Body of pancreas (tissue), 4 donors: ENCODE results near the gene MSANTD2. TPM values are rescaled to one million over a fixed set of nuclear protein-coding genes. Genes with fewer than 3 reads are reported as not detected.

Experiments used
- ATAC-seq: fragments of 150-250 bp; one replicate; pipeline ENCODE4 v1.9.1; 2016
- DNase-seq, 4 donors: peaks; one replicate each; pipeline ENCODE4 v3.0.0-alpha.2; 2019
- H3K27ac ChIP-seq, 4 donors: fragments of 200-600 bp; sonication (generic); 1 replicate in 3 of 4; 2 replicates in 1 of 4; pipeline versions ENCODE4 v1.5.1 to v1.6.1; 2016 to 2019; ENCODE audit warnings: mild to moderate bottlenecking in 1 of 4, mixed read lengths in 1 of 4, moderate library complexity in 1 of 4
- H3K27me3 ChIP-seq, 2 donors: fragments of 200-600 bp; sonication (generic); one replicate each; pipeline ENCODE4 v1.6.0; 2016; ENCODE audit warnings: mild to moderate bottlenecking in 1 of 2
- H3K36me3 ChIP-seq, 2 donors: fragments of 200-600 bp; sonication (generic); replicated peaks in 1 of 2; 2 replicates each; pipeline ENCODE4 v1.5.1; 2016; ENCODE audit warnings: low read depth in 2 of 2; ENCODE audit not compliant: insufficient read depth in 1 of 2
- H3K4me1 ChIP-seq: fragments of 200-600 bp; sonication (generic); one replicate; pipeline ENCODE4 v1.6.0; 2016
- H3K4me3 ChIP-seq, 2 donors: fragments of 200-600 bp; sonication (generic); 1 replicate in 1 of 2; 2 replicates in 1 of 2; pipeline ENCODE4 v1.5.1; 2016 to 2019
- H3K9me3 ChIP-seq, 3 donors: fragments of 200-600 bp; sonication (generic); 1 replicate in 2 of 3; 2 replicates in 1 of 3; pipeline ENCODE4 v1.5.1; 2016
- CTCF ChIP-seq, 7 experiments: fragments of 450-650 bp in 4 of 7; fragments of 200-600 bp in 3 of 7; sonication (generic) in 3 of 7; IDR thresholded peaks; one replicate each; pipeline ENCODE4 v1.5.1; 2016 to 2019; ENCODE audit warnings: antibody characterized with exemption in 7 of 7
- POLR2A ChIP-seq, 3 donors: fragments of 450-650 bp; IDR thresholded peaks; one replicate each; pipeline ENCODE4 v1.6.1; 2016; ENCODE audit warnings: antibody characterized with exemption in 3 of 3, mild to moderate bottlenecking in 2 of 3
- WGBS, 2 donors: methylation state at CpG; one replicate each; pipeline ENCODE4 v1.1.5; 2017; 5-methylcytosine and 5-hydroxymethylcytosine counted together
- intact Hi-C: fragments of 100-400 bp; cut with DNase I; formaldehyde crosslinking; loops from one replicate; pipeline ENCODE4 v1.15.1; 2023
- total RNA-seq, 2 donors: library from RNA; depleted of rRNA; stranded (reverse); fragments of >200 nt; gene quantifications; one replicate each; pipeline ENCODE4 v1.1.0, GENCODE V29; 2016

The MSANTD2 gene
- total RNA-seq, 2 donors from 2014 or later = 13.0 to 23.7 TPM

- DNase-seq (no peak), ATAC-seq (no peak)
- peaks cover 6 to 52% of the 10 kb centered on the region in 2 donors for H3K27me3 ChIP-seq
- 13 to 18% methylated on average over 20 of the region's 20 CpGs for WGBS, 2 donors
- no peak overlapping the region for H3K4me3 ChIP-seq
- H3K27ac ChIP-seq = no peak overlapping the region
- no peak for TF ChIP-seq CTCF (IDR thresholded peaks at IDR 0.05)
- TF ChIP-seq POLR2A (IDR thresholded peaks at IDR 0.05) = no peak
- intact Hi-C loops = loop anchor here (10.0 kb wide), 1 partner anchor 175 kb away; no protein-coding TSS in a partner anchor
- H3K4me1 ChIP-seq = peaks cover 22% of the 10 kb centered on the region
- H3K9me3 ChIP-seq = no peaks in the 10 kb centered on the region
- no peaks in the 10 kb centered on the region for H3K36me3 ChIP-seq
These were observed 39.9 kb upstream of the MSANTD2 start for GRCh38 chr11:124839972-124840621.

GRCh38 chr11:124839128-124839971 lies 39.1 kb upstream of the MSANTD2 start:
- Histone ChIP-seq H3K27ac (no peak overlapping the region), H3K9me3 (no peaks in the 10 kb centered on the region), H3K27me3 (peaks cover 6 to 47% of the 10 kb centered on the region in 2 donors), H3K36me3 (no peaks in the 10 kb centered on the region), H3K4me1 (peaks cover 22% of the 10 kb centered on the region), H3K4me3 (no peak overlapping the region)
- TF ChIP-seq POLR2A (IDR thresholded peaks at IDR 0.05) (no peak), CTCF (IDR thresholded peaks at IDR 0.05) (no peak)
- WGBS, 2 donors = 2 to 3% methylated on average over 13 to 87 of the region's 87 CpGs
- intact Hi-C loops = no loop called here
- ATAC-seq = no peak
- DNase-seq = peak in 1 of 4 donors; percentile 16

- Histone ChIP-seq H3K36me3 (no peaks in the 10 kb centered on the region), H3K27ac (no peak overlapping the region), H3K4me3 (no peak overlapping the region), H3K9me3 (no peaks in the 10 kb centered on the region), H3K27me3 (peaks cover 6 to 41% of the 10 kb centered on the region in 2 donors), H3K4me1 (peaks cover 22% of the 10 kb centered on the region)
- WGBS, 2 donors = 27 to 33% methylated on average over 5 of the region's 5 CpGs
- DNase-seq (no peak), ATAC-seq (no peak)
- TF ChIP-seq CTCF (IDR thresholded peaks at IDR 0.05) (no peak), POLR2A (IDR thresholded peaks at IDR 0.05) (no peak)
- intact Hi-C loops = no loop called here
These were observed 38.6 kb upstream of the MSANTD2 start for GRCh38 chr11:124838805-124839127.

GRCh38 chr11:124837491-124837856 lies 37.3 kb upstream of the MSANTD2 start:
- no peak overlapping the region for H3K27ac ChIP-seq
- no peak for ATAC-seq

More at GRCh38 chr11:124837491-124837856, 37.3 kb upstream of the MSANTD2 start:
- Histone ChIP-seq H3K9me3 (no peaks in the 10 kb centered on the region), H3K4me3 (no peak overlapping the region), H3K4me1 (peaks cover 12% of the 10 kb centered on the region), H3K36me3 (no peaks in the 10 kb centered on the region), H3K27me3 (peaks cover 6 to 32% of the 10 kb centered on the region in 2 donors)
- 31 to 32% methylated on average over 3 of the region's 3 CpGs for WGBS, 2 donors
- DNase-seq = peak in 1 of 4 donors; percentile 14
- intact Hi-C loops = no loop called here
- TF ChIP-seq CTCF (IDR thresholded peaks at IDR 0.05) (peak in 2 of 7 experiments; percentile 3 to 17), POLR2A (IDR thresholded peaks at IDR 0.05) (no peak)
